ENCODE data around the gene TEF.

Gene TEF, protein sequence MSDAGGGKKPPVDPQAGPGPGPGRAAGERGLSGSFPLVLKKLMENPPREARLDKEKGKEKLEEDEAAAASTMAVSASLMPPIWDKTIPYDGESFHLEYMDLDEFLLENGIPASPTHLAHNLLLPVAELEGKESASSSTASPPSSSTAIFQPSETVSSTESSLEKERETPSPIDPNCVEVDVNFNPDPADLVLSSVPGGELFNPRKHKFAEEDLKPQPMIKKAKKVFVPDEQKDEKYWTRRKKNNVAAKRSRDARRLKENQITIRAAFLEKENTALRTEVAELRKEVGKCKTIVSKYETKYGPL

DNA sequence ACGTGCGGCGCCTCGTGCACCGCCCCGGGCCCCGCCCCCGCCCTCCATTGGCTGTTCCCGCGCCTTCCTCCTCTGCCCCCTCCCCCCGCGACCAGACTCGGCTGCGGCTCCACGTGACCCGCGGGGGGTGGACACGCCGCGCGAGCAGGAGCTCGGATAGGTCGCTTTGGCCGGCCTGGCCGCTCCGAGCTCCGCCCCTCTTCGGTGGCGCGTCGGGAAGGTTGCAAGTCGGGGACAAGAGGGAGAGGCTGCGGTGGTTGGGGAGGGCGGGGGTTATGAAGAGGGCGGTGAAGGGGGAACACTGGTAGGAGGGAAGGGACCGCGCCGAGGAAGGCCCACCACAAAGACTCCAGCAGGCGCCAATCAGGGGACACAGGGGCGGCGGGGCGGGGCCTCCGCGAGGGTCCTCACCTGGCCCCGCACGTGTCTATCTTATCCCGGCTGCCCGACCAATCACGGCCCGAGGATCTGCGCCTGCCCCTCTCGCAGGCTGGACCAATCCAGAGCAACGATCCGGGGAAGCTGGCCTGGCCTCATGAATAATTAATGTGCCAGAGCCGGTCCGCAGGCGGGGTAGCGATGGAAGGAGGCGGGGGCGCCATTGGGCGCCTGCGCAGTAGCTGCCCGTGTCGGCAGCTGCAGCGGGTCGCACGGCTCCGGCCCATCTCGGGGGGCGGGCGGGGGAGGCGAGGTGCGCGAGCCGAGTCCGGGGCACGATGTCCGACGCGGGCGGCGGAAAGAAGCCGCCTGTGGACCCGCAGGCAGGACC lies at the start of gene TEF:
TEF (plus strand) TSS at position 614 of the 769 bp plus-strand sequence; CDS start at position 717, 103 bp downstream.
- in situ Hi-C loops (cut with MboI; ENCODE audit: low sequenced_read_pairs): no loop called here

DNA sequence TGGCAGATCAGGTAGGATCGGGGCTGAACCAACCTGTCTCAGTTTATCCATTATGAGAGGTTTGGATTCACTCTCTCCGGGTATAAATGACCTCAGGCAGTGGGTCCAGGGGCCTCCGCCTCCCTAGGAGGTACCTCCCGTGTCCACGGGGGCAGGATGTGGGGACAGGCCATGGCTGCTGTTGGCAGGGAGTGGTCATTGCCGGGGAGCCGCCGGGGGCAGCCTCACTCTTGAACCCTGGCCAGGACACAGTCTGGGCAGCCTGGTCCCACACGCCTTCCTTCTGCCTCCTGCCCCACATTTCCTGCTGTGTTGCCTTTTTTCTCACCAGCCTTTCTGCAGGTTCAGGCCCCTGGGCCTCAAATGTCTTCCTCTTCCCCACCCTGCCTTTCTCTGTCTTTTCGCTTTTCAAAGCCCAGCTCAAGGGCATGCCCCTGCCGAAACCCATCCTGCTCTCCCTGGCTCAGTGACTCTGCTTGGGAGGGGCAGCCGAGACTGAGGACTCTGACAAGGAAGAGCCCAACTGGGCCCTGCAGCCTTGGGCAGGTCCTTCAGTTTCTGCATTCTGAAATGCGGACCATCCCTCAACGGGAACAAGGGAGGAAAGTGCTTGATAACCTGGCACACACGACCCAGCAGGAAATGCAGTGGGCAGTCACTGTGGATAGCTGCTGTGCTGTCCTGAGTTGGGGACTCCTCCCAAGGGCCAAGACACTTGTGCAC lies 49.4 kb upstream of the TEF start:
- in situ Hi-C loops (cut with MboI; ENCODE audit: low sequenced_read_pairs): no loop called here

DNA sequence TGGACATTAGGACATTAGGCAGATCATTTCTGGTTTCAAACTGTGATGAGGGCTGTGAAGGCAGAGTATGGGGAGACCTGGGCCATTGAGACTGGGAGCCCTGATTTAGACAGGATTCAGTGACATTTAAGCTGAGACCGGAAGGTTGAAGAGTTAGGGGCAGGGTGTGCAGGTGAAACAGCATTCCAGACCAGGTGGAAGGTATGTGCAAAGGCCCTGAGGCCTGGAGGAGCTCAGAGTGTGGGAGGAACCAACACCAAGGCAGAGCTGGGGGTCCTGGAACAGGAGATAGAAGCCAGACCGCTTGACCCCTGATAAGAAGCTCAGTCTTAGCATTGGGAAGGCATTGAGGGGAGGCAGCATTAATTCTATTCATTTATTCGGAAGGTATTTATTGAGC lies 47.9 kb upstream of the TEF start:
- in situ Hi-C loops (cut with MboI; ENCODE audit: low sequenced_read_pairs): no loop called here

DNA sequence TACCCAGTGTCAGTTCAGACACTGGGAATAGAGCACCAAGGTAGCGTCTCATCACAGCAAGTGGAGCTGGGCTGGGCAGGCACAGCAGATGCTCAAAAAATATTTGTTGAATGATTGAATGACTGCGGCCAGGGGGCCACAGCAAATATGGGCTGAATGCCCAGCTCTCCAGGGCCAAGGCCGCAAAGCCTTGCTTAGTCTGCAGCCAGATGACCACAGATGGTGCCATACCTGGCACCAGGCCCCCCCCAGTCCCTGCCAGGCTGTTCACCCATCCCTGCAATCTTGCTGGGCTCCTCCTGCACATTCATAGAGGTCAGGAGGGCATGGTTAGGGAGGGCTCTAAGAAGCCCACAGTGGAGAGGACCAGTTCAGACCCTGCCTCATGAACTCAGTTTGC lies 47.5 kb upstream of the TEF start:
- in situ Hi-C loops (cut with MboI; ENCODE audit: low sequenced_read_pairs): no loop called here

DNA sequence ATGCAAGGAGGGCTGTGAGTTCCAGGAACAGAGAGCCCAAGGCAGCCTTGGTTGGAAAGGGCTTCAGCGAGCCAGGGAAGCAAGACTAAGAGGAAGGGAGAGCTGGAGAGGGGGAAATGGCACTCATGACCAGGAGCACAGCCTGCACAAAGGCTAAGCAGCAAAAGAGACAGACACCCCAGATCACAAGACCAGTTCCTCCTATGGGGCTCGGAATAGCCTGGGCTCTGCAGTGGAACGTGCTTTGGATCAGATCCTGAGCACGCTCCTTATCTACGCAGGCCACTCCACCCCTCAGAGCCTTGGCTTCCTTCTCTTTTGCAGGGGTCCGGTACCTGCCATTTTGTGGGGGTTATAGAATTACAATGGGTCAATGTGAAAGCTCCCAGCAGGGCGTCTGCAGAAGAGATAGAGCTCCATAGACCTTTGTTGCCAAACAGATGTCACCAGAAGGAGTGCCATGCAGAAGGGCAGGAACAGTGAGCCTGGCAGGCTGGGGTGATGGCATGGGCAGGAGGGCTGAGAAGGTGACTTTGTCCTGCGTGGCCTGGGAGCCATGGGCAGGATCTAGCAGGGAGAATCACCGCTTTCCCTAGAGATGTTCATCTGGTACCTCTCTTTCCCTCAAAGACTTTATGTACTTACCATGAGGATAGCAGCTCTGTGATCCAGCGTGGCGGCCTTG lies 46.6 kb upstream of the TEF start:
- in situ Hi-C loops (cut with MboI; ENCODE audit: low sequenced_read_pairs): no loop called here

DNA sequence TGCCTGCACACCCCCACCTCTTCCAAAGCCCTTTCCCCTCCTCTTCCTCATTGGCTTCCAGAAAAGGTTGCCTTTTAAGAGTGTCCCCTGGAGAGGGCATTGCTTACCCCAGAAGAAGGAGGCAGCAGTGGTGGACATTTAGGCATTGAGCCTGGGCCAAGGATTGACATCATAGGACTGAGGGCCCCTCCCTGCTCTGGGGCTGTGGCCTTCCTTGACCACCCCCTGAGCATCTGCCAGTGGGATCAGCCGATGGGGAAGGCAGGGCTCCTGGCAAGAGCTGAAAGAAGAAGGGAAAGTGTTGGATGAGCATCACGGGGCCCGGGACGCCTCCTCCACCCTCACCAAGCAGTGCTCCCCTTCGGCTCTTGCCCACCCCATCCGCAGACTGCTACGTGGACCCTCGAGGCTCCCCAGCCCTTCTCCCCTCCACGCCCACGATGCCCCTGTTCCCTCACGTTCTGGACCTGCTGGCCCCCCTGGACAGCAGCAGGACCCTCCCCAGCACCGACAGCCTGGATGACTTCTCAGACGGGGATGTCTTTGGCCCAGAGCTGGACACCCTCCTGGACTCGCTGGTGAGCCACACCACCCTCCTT lies 43.0 kb upstream of the TEF start:
- in situ Hi-C loops (cut with MboI; ENCODE audit: low sequenced_read_pairs): no loop called here

DNA sequence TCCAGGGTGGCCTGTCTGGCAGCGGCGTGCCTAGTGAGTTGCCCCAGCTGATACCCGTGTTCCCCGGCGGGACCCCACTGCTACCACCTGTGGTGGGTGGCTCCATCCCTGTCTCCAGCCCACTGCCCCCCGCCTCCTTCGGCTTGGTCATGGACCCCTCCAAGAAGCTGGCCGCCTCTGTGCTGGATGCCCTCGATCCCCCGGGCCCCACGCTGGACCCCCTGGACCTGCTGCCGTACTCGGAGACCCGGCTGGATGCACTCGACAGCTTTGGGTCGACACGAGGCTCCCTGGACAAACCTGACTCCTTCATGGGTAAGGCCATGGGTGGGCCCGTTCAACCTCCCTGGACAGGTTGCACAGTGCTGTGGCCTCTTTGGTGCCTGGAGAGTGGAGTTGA lies 41.9 kb upstream of the TEF start:
- in situ Hi-C loops (cut with MboI; ENCODE audit: low sequenced_read_pairs): no loop called here

DNA sequence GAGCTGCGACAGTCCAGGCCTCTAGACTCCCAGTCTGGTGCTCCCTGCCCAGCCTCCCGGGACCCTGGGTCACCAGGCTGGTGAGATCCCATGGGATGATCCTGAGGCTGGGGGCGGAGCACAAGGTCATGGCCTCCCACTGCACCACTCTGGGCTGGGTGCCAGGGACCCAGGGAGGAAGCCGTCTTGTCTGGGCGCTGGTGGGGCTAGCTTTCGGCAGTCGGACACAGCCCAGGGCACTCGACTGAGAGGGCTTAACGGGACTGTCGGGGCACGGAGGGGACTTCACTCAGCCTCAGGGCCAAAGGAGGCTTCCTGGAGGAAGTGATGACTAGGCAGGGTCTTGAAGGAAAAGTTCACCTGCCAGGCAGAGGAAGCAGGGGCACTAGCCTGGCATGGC lies 41.4 kb upstream of the TEF start:
- in situ Hi-C loops (cut with MboI; ENCODE audit: low sequenced_read_pairs): no loop called here

DNA sequence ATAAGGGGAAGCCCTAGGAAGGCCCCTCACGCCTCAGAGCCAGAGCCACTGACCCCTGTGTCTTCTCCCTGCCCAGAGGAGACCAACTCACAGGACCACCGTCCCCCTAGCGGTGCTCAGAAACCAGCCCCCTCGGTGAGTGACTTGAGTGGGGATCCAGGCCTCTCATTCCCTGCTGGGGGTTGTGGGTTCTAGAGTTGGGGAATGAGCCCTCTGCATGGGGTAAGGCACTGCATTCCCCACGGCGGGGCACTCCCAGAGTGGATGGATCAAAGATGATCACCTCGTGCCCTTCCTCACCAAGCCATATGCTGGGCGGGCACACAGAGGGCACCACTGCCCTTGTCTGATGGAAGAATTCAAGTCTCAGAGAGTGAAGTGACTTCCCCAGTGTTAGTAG lies 40.7 kb upstream of the TEF start:
- in situ Hi-C loops (cut with MboI; ENCODE audit: low sequenced_read_pairs): no loop called here

DNA sequence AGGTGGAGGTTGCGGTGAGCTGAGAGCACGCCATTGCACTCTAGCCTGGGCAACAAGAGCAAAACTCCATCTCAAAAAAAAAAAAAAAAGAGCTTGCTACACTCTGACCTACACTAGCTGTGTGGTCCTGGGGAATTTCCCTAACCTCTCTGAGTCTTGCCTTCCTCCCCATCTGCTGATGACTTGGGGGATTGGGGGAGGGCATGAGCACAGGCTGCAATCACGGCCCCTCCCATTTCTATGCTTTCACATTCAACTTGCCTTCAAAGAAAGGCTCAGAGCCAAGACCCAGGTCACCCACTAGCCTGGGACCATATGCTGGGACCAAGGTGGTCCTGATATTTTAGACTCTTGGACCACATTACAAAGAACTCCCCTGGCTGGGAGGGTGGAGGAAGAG lies 39.8 kb upstream of the TEF start:
- in situ Hi-C loops (cut with MboI; ENCODE audit: low sequenced_read_pairs): no loop called here

DNA sequence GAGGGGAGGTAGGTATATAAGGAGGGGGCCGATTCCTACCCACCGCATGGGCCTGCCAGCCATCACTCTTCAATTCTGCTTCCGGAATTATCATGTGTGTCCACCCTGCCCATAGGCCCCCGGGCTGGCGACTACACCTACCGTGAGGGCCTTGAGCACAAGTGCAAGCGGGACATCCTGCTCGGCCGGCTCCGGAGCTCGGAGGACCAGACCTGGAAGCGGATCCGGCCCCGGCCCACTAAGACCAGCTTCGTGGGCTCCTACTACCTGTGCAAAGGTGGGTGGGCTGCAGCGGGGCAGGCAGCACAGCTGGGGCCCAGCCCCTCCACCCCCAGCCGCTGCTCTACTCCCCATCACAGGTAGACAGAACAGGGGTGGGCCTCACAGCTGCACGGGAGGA lies 38.4 kb upstream of the TEF start:
- in situ Hi-C loops (cut with MboI; ENCODE audit: low sequenced_read_pairs): no loop called here

DNA sequence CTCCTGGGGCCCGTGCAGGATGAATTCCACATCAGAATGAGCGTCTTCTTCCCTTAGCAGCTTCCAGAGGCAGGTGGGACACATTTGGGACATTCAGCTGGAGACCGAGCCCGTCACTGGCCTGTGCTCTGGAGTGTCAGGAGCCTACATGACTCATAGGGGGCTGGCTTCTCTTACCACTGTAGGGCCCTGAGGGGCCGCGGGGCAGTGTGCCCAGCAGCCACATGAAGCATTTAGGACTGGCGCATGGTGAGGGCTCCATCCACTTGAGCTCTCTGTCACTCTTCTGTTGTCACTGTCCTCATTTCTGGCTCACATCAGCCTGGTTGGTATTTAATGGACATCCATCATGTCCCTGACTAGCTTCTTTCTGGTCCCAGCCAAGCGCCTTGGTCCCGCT lies 38.0 kb upstream of the TEF start:
- in situ Hi-C loops (cut with MboI; ENCODE audit: low sequenced_read_pairs): no loop called here

DNA sequence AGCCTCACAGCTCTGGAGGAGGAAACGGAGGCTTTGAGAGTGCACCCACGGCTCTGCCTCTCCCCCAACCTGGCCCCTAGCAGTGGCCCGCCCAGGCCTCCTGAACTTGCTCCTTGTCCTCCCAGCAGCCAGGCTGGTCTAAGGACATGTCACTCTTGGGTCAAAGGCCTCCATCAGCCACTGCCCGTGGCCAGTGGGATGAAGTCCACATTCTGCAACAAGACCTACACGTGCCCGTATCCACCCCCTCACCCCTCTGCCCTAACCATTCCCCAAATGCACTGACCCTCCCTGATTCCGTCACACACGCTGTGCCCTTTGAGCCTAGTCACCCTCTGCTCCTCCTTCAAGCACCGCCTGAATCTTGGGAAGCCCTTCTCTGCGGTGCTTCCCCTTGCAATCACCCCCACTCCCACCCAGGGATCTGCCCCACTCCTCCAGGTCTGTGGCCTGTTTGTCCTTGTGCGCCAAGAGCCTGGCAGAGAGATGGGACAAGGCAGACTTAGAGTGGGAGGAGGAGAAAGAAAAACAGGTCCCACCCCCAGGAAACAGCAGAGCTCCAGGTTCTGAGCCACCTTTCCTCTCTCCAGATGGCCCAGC lies 37.5 kb upstream of the TEF start:
- in situ Hi-C loops (cut with MboI; ENCODE audit: low sequenced_read_pairs): no loop called here

DNA sequence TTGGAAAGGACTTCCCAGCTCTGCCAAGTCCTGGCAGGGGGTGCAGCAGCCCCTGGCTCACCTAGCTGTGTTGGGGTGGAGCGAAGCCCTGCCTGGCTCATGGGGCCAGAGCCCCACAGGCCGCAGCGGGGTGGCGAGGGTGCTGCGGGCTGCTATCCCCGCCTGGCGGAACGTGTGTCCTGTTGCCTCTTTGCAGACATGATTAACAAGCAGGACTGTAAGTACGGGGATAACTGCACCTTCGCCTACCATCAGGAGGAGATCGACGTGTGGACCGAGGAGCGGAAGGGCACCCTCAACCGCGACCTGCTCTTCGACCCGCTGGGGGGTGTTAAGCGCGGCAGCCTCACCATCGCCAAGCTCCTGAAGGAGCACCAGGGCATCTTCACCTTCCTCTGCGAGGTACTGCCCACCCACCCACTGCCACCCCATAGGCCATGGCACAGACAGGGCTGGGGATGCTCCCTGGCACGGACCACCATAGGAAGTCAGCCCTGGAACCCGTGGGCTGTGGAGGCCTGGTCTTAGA lies 35.9 kb upstream of the TEF start:
- in situ Hi-C loops (cut with MboI; ENCODE audit: low sequenced_read_pairs): no loop called here

DNA sequence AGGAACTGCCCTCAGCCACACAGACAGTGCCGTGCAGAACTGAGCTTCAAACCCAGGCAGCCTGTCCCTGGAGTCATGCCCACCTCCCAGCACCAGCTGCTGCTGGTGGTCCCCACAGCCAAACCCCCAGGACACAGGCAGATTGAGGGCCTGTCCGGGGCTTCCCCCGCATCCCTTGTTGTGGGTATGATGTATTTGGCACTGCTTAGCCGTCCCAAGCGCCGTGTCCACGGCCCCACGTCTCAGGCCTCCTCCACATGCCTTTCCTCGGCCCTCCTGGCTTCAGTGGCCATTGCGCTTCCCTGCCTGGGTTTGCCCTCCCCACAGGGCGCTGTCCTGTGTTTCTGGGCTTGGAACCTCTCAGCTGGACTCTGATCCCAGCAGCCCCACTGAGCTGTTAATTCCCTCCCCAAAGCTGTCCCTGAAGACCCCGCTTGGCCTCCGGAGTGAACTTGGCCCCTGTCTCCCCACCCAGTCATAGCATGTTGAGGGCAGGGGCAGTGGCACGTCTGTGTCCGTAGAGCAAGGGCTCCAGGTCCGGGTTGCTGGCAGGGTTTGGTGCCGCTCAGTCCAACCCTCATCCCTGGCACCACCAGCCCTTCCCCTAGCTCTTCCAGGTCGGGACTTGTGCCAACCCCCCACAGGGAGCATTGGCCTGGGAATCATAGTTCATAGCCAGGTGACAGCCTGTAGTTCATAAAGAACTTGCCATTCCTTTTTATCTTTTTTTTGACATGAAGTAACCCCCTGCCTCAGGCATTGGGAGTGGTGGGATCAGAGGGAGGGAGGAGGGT lies 34.5 kb upstream of the TEF start:
- in situ Hi-C loops (cut with MboI; ENCODE audit: low sequenced_read_pairs): no loop called here

DNA sequence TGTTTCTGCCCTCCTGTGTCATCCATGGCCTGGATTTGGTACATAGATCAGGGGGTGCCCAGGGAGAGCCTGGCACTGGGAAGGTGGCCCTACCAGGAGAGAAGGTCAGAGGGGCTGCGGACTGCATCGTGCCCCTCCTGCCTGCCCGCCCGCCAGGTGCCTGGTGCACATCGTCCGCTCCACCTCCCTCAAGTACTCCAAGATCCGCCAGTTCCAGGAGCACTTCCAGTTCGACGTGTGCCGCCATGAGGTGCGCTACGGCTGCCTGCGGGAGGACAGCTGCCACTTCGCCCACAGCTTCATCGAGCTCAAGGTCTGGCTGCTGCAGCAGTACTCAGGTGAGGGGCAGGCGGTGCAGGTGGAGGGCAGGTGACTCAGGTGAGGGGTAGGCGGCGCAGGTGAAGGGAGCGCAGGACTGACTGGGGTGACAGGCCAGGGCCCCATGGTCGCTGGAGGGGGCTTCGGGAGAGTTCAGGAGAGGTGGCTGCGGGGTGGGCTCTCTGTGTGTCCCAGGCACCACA lies 32.7 kb upstream of the TEF start:
- in situ Hi-C loops (cut with MboI; ENCODE audit: low sequenced_read_pairs): no loop called here

DNA sequence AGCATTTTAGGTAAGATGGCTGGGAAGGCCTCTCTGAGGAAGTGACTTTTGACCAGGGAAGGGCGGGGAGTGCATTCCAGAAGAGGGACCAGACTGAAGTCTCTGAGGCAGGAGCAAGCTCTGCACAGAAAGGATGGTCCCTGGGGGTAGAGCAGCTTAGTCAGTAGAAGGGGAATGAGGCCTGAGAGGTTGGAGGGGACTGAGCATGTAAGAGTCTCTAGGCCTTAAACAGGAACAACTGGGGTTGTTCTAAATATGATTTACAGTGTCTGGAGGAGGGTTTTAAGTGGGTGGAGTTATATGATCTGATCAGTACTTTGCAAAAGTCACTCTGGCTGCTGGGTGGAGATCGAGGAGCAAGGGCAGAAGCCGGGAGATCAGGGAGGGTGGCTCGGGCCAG lies 31.7 kb upstream of the TEF start:
- in situ Hi-C loops (cut with MboI; ENCODE audit: low sequenced_read_pairs): no loop called here

DNA sequence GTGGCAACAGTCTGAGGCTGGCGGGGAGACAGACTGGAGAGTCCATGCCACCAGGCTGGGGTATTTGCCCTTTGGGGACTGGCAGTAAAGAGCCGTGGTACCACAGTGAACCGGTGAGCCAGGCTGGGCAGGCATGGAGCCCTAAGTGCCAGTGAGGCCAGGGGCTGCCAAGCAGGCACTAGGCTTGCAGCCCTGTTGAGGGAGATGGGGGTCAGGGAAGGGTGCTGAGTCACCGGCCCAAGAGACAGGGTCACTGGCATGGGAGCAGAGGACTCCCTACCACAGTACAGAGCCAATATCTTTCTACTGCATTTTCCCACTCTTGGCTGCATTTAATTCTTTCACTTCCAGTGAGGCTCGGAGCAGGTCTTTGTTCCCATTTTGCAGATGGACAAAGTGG lies 30.7 kb upstream of the TEF start:
- in situ Hi-C loops (cut with MboI; ENCODE audit: low sequenced_read_pairs): no loop called here

DNA sequence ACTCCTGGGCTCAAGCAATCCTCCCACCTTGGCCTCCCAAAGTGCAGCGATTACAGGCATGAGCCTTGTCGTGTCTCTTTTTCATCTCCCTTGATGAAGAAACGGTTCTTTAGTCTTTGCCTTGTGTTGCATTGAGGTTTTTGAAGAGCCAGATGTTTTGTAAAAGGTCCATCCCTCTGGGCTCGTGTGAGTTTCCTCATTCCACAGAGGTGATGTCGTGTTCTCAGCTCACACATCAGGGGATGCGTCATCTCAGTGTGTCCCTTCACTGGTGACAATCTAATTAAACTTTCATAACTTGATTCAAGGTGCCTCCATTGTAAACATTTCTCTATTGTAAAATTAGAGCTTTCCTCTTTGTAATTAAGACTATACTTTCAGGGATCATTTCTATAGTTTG lies 29.7 kb upstream of the TEF start:
- in situ Hi-C loops (cut with MboI; ENCODE audit: low sequenced_read_pairs): no loop called here
